Lung (tissue), 12 donors: Measurements from ENCODE around the gene VWF. TPM values are rescaled to one million over a fixed set of nuclear protein-coding genes. Genes with fewer than 3 reads are reported as not detected.

Experiments used
- ATAC-seq: fragments of 200-7000 bp; cut with Tn5 transposase; one replicate; pipeline ENCODE4 v1.9.1; 2020; ENCODE audit warnings: moderate number of reproducible peaks; ENCODE audit not compliant: insufficient read depth, low FRiP score
- DNase-seq, 3 donors: peaks; one replicate each; pipeline ENCODE4 v3.0.0-alpha.2; 2013 to 2017
- H3K27ac ChIP-seq, 2 donors: one replicate each; pipeline ENCODE4 v1.5.1; 2013; ENCODE audit warnings: mild to moderate bottlenecking in 2 of 2, moderate library complexity in 2 of 2, control low read depth in 1 of 2, inconsistent platforms in 1 of 2, low read depth in 1 of 2, low read length in 1 of 2
- H3K27me3 ChIP-seq, 3 donors: one replicate each; pipeline ENCODE4 v1.5.1; 2013; ENCODE audit warnings: low read length in 2 of 3; ENCODE audit not compliant: control insufficient read depth in 3 of 3, insufficient read depth in 3 of 3
- H3K36me3 ChIP-seq, 4 donors: one replicate each; pipeline ENCODE4 v1.5.1; 2013; ENCODE audit warnings: low read length in 4 of 4, mild to moderate bottlenecking in 1 of 4, moderate library complexity in 1 of 4; ENCODE audit not compliant: control insufficient read depth in 4 of 4, insufficient read depth in 4 of 4
- H3K4me1 ChIP-seq, 5 donors: one replicate each; pipeline ENCODE4 v1.5.1; 2013; ENCODE audit warnings: low read length in 5 of 5, mild to moderate bottlenecking in 2 of 5, moderate library complexity in 1 of 5; ENCODE audit not compliant: control insufficient read depth in 5 of 5, insufficient read depth in 5 of 5
- H3K4me3 ChIP-seq: one replicate; pipeline ENCODE4 v1.5.1; 2013; ENCODE audit warnings: mild to moderate bottlenecking, control low read depth, moderate library complexity
- H3K9ac ChIP-seq, 2 donors: one replicate each; pipeline ENCODE4 v1.5.1; 2013; ENCODE audit warnings: low read length in 2 of 2, control low read depth in 1 of 2; ENCODE audit not compliant: insufficient read depth in 1 of 2
- H3K9me3 ChIP-seq, 4 donors: one replicate each; pipeline ENCODE4 v1.5.1; 2013; ENCODE audit warnings: low read length in 3 of 4, mild to moderate bottlenecking in 1 of 4, moderate library complexity in 1 of 4; ENCODE audit not compliant: control insufficient read depth in 4 of 4, insufficient read depth in 3 of 4
- WGBS, 2 donors: extraction: QIAGEN DNeasy Blood & Tissue Kit; methylation state at CpG; one replicate each; pipeline ENCODE4 v1.1.7; 2013; 5-methylcytosine and 5-hydroxymethylcytosine counted together
- polyA plus RNA-seq, 2 donors: library from polyadenylated mRNA; stranded (reverse); fragments of 200-250 nt; gene quantifications; one replicate each; pipeline ENCODE4 v1.2.1, GENCODE V29; 2013
- total RNA-seq, 2 donors: library from RNA; depleted of rRNA in 1 of 2; stranded (reverse); fragments of >200 nt in 1 of 2; gene quantifications; one replicate each; pipeline ENCODE4 v1.2.1, GENCODE V29; 2014 to 2021
- TF ChIP-seq, protein P1 (sequence below): IDR thresholded peaks from 2 replicates; pipeline ENCODE4 v1.5.1; 2012; ENCODE audit warnings: mild to moderate bottlenecking; ENCODE audit errors: control extremely low read depth, extremely low read depth
- donor health status: control.
- donor health status: control.
- donor health status: Bipolar disorder and iron deficiency.
- donor health status: healthy.
- donor health status: DM: yes; HTN: yes; CAD: no.

The VWF gene
- total and polyA plus RNA-seq, 4 donors, result 65.6 to 285 (median 249) TPM

DNA sequence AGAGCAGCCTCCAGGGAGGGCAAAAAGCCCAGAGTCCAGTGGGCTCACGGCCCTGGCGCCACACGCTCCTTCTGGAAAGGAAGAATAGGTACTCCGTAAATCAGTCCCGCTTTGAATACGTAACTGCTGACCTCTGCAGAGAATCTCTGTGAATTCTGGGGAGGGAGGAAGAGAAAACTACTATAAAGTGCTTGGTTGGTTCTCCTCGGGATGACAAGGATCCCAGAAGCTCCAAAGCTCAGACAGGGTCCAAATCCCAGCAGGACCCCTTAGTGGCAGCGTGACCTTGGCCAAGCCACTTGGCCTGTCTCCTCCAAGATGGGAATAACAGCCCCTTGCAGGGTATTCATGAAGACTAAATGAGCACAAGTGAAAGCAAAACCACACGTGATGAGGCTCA, 211.1 kb downstream of the VWF start:
- Histone ChIP-seq H3K27me3 (peaks cover 0 to 7% (median 6%) of the 10 kb centered on the region in 3 donors), H3K4me3 (no peak overlapping the region), H3K36me3 (no peaks in the 10 kb centered on the region), H3K9me3 (no peaks in the 10 kb centered on the region), H3K9ac (no peak overlapping the region), H3K27ac (no peak overlapping the region), H3K4me1 (no peaks in the 10 kb centered on the region)
- WGBS, 2 donors, result 89 to 94% methylated on average over 9 of the region's 9 CpGs
- TF ChIP-seq, protein P1, sequence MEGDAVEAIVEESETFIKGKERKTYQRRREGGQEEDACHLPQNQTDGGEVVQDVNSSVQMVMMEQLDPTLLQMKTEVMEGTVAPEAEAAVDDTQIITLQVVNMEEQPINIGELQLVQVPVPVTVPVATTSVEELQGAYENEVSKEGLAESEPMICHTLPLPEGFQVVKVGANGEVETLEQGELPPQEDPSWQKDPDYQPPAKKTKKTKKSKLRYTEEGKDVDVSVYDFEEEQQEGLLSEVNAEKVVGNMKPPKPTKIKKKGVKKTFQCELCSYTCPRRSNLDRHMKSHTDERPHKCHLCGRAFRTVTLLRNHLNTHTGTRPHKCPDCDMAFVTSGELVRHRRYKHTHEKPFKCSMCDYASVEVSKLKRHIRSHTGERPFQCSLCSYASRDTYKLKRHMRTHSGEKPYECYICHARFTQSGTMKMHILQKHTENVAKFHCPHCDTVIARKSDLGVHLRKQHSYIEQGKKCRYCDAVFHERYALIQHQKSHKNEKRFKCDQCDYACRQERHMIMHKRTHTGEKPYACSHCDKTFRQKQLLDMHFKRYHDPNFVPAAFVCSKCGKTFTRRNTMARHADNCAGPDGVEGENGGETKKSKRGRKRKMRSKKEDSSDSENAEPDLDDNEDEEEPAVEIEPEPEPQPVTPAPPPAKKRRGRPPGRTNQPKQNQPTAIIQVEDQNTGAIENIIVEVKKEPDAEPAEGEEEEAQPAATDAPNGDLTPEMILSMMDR, result no peak
- no peak for DNase-seq
- no peak for ATAC-seq

DNA sequence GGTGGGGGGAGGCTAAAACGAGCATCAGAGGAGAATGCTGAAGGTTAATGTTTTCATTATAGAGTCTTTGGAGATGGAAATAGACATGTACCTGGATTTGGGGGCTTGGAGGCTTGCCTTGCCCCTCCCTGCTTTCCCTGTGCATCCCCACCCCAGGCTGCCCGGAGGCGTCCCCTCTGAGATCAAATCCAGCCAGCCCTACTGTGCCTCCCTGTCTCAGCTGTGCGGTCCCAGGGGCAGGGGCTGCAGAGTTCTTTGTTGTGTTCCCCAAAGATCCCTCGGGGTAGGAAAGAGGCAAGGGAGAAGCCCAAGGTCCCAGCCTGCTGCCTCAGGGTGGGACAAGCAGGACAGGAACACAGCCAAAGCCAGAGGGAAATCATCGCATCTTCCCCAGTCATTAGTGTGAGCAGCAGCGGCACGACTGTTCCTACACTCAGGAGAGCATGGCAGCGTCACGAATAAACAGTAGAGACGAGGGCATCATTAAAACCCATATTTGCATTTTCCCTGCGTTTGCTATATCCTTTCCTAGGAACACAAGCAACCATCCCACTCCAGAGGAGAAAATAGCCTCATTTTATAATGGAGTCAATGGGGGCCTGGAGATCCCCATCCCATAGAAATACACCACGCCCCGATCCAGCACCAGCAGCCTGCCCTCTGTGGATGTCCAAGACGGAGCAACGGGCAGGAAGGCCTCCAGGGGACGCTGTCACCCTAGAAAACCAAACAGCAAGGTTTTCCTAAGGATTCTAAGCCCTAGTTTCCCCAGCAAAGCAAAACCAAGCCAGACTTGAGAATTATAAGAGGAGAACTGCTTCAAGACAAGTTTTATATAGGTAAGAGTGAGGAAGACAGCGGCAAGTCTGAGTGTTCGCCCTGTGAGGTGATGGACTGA, 211.8 kb downstream of the VWF start:
- H3K27me3 ChIP-seq, result peaks cover 0 to 7% (median 6%) of the 10 kb centered on the region in 3 donors
- no peak overlapping the region for H3K27ac ChIP-seq
- H3K9ac ChIP-seq, result no peak overlapping the region
- DNase-seq (no peak), ATAC-seq (no peak)
- H3K9me3 ChIP-seq, result no peaks in the 10 kb centered on the region
- no peaks in the 10 kb centered on the region for H3K4me1 ChIP-seq
- H3K36me3 ChIP-seq, result no peaks in the 10 kb centered on the region
- TF ChIP-seq, protein P1, result no peak
- WGBS, 2 donors, result 80 to 84% methylated on average over 19 of the region's 19 CpGs
- H3K4me3 ChIP-seq, result no peak overlapping the region

DNA sequence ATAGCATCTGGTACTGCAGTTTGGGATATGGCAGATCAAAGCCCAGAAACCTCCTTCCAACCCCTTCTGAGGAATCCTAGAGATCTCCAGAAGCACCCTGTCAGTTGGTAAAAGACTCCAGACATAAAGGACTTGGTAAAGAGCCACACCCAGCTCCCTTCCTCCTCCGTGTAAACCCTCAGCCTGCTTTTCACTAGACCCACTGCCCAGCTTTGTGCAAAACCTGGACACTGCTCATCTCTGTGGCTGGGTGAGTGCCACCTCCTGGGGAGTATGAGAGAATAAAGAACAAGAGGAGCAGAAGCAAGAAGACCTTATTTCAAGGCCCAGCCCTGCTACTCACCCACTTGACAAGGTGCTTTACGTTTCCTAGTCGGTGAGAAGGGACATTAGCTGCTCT, 212.5 kb downstream of the VWF start:
- TF ChIP-seq, protein P1, result no peak
- H3K9ac ChIP-seq, result no peak overlapping the region
- WGBS, 2 donors, result 59 to 61% methylated on average over 3 of the region's 3 CpGs
- H3K9me3 ChIP-seq, result no peaks in the 10 kb centered on the region
- no peak overlapping the region for H3K27ac ChIP-seq
- H3K4me3 ChIP-seq, result no peak overlapping the region
- H3K27me3 ChIP-seq, result peaks cover 0 to 7% (median 6%) of the 10 kb centered on the region in 3 donors
- DNase-seq, result no peak
- no peaks in the 10 kb centered on the region for H3K36me3 ChIP-seq
- no peak for ATAC-seq
- no peaks in the 10 kb centered on the region for H3K4me1 ChIP-seq
